ENCODE measurements around the gene NRCAM.
"Not testable (repeated sequence)": the region's sequence is repeated elsewhere in the genome, so short reads cannot be mapped to it uniquely, and the experiment has no call there.

NRCAM gene

DNA sequence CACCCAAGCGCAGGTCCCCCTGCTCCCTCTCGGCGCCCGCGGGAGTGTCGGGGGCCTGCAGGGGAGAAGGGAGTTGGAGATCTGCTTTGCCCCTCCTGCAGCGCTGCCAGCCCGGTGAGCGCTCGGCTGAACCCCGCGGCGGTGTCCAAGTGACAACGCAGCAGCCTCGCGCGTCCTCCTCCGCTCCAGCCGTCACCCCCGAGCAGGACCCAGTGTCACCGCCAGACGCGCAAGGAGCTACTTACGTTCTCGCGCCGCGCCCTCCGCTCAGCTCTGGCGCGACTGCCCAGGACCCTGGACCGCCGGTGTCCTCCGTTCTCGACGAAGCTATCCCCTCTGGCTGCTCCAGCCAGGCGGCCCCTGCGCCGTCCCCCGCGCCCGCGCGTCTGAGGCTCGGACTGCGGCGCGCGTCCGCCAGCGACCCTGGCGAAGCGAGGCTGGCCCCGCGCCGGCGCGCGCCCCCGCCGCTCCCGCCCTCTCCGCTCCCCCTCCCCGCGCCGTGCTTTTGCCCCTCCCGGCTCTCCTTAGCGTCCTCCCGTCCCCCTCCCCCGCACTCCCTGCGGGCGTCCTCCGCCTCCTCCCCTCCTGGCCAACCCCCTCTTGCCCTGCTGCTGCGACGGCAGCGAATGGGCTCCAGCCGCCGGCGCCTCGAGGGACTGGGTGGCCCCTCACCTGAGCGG, at the start of gene NRCAM:
Gene NRCAM, minus strand, starts transcription at position 439 of the 680 bp plus-strand sequence. CDS start 216,372 bp downstream, outside the sequence.
- FAIRE-seq, result no peak

DNA sequence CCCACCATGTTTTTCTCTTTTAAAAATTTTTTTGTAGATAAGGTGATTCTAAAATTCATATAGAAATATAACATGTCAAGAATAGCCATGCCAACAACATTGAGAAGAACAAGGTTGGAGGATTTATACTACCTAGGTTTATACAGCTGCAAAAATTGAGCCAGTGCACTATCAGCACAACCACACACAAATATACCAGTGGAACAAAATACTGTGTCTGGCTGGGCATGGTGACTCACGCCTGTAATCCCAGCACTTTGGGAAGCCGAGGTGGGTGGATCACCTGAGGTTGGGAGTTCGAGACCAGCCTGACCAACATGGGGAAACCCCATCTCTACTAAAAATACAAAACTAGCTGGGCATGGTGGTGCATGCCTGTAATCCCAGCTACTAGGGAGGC, 48.3 kb upstream of the NRCAM start:
- FAIRE-seq, result not testable (repeated sequence)

DNA sequence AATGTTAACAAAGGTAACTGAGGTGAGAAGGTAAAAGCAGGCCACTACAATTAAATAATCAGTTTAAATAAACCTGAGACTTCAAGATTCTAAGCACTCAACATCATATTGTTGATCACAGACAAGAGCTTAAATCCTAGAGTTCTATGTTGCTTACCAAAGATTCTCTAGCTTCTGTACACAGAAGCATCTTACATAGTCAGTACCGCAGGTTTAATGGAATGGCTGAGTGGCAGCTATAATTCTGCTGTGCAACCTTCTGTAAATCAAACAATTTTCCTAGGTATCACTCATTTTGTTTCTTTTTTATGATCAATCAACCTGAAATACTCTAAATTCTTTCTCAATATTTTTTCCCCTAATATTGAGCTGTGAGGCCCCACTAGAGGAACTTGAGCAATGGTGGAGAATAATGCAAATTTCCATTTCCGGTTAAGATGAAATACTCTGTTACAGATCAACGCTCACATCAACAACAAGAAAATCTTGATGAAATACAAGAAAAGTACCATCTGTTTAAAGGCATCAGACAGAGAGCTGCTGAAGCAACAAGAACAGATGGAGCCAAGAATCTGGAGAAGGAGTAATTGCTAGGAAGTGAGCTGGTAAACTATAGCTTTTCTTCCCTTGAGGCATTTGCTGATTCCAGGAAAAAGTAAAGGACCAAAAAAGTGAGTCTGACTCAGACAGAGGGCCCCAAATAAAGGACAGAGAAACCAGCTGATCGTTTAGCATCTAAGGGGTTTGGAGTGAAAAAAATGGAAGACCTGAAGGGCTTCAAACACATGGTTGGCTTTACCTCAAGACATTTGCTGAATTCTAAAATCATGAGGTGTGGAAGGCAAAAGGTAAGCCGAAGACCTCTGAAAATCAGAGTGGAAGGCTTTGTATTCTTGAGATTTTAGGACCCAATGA, 47.1 kb upstream of the NRCAM start:
- FAIRE-seq, result no peak

DNA sequence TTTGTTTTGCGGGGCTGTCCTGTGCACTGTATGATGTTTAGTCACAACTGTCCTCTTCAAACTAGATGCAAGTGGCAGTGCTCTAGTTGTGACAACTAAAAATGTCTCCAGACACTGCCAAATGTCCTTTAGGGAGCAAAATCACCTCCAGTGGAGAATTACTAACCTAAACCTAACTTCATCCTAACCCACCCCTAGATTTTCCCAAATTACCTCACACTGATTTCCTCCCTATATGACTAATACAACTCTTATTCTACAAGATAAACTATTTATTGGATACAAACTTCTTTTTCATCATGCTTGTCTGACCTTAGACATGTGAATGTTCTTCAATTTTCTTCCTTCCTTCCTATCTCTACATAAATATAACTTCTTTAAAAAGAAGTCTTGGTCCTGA, 43.3 kb upstream of the NRCAM start:
- no peak for FAIRE-seq

DNA sequence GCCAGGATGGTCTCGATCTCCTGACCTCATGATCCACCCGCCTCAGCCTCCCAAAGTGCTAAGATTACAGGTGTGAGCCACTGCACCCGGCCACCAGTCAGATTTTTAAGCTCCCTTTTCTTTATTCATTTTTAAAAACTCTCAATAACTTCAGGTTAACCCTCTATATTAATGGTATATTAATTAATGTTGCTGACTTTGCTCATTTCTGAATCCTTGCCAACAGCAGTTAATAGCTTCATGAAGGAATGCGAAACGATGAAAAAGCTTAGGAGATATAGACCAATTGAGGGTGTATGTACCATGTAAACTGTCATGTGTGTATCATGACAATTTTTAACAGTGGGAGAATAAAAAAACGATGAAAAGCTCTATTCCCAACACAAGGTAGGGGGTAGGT, 42.2 kb upstream of the NRCAM start:
- FAIRE-seq, result no peak

DNA sequence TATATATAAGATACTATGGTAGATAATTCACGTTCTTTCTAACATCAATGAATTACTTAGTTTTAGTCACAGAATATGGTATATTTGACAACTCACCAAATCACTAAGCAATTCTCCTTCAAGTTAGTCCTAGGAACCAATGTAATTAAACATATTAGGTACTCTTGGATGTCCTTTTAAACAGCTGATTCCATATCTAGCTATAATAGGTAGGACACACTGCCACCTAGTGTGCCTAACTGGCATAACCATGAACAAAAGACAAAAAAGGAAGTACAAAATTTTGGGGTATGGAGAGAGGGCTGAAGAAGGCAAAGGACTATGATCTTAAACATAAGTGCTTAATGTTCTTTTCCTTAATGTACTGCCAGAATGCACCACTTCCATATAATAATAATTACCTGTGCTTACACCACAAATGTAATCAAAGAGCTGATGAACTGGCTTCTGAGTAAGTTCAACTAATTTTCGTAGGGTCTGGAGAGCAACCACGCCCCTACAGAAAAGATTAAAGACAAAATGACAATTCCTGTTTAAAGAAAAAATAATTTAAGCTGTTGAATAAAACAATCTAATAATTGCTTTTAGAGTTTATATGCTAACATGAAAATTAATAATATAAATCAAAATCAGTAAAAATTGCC, 41.0 kb upstream of the NRCAM start:
- FAIRE-seq, result peak; percentile 83

DNA sequence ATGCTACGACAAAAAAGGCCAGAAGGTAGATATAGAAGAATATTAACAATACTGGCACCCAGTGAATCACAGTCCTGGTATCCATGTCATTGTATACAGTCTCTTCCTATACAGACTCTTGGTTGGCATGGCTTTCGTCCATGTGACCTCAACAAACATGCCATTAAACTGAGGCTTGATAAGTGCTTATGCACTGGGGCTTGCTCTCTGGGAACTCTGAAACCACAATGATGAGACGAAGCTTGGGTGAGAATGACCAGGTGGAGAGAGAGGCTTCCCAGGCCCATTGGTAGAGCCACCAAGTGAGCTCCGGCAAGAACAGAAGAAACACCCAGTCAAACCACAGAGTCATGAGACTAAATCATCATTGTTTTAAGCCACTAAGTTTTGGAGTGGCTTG, 36.5 kb upstream of the NRCAM start:
- no peak for FAIRE-seq

DNA sequence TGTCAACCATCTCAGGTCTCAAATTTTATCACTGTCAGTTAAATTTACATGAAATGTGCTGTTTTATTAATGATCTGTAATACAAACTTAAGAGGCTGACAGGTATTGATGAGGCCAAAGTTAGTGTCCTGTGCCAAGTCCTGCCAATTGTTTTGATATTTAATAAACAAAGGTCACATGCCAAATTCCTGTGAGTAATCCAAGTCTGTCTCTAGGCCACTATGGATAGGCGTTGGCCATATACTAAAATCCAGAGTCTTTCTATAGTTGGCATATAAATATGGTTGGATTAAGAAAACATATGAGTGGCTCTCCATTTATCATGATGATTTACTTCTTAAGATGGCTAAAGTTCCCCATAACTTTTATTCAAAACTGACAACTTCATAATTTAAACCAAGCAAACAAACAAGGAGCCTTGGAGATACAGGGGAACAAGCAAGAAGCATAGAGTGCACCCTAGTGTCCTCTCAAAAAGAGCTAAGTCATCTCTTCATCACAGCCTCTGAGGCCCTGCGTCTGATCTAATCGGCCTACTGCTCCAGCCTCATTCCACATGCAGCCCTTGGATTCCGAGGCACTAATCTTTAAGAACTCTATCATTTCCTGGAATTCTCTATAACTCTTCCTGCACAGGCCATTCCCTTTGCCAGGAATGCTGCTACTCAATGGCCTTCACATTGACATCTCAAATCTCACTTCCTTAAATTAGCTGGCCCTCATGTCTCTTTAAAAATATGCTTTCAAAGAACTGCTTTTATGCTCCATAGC, 32.7 kb upstream of the NRCAM start:
- no peak for FAIRE-seq

DNA sequence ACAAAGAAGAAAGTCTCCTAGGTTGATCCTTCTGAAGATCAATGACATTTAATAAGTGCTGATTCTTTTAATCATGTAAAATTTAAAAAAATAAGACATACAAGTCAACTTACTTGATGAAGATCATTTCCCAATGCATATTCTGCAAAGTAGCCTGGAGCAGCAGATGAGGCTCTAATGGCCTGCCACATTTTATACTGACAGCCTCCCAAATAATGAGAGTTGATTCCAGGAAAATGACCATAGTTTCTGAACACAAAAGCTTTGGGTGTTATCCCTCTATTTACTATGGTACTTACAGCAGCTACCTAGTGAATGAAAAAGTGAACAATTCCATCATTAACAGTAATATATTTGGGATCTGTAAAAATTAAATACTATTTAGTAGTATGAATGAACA, 31.4 kb upstream of the NRCAM start:
- no peak for FAIRE-seq

DNA sequence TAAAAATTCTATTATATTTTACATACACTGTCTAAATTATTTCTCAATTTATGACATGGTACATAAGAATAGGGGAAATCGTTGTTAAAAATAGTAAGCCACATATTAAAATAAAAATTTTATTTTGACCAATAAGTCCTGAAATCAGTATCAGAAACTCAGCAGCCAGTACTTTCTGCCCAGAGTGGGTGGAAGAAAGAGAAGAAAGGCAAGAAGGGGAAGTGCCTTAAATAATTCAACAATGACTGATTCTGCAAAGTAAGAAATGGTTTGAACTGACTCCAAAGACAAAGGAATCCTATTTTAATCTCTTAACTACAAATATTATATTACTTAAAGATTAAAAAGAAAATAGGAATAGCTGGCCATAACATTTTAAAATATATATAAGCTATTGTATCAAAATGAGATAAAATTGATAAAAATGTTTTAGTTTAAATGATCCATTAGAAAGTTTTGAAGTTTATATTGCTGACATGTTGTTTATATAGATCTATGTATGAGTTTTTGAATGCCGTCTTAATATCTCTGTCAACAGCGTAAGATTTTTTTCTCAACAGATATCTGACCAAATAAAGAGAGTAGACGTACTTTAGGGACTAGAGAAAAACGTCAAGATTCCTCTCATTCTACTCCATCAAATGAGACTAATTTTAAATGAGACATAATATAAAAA, 30.2 kb upstream of the NRCAM start:
- no peak for FAIRE-seq

DNA sequence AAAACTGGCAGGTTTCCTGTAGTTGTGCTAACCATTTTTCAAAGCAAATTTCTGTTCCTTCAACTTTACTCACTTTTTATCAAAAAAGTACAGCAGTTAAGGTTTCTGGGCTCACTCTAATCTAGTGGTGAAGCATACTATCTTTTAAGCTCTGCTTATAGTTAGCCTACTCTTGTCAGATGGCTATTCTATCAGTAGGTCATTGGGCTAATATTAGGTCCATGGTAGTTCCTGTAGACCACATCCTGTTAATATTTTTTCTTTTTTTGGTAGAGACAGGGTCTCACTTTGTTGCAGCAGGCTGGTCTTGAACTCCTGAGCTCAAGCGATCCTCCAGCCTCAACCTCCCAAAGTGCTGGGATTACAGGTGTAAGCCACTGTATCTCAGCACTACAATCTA, 27.9 kb upstream of the NRCAM start:
- FAIRE-seq, result no peak

DNA sequence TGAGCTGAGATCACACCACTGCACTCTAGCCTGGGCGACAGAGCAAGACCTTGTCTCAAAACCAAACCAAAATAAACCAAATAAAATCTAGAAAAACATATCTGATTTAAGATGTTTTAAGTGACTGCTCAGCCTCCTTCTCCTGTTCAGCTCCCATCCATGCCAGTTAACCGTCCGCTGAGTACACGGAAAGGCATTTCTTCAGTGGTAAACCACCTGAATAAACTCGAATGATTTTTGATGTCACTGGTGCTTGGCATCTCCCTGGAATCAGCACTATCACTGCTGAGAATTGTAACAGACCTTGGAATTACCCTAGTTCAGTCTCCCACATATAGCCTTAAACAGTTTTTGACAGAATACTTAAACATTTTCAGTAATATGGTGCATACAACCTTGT, 24.1 kb upstream of the NRCAM start:
- no peak for FAIRE-seq

DNA sequence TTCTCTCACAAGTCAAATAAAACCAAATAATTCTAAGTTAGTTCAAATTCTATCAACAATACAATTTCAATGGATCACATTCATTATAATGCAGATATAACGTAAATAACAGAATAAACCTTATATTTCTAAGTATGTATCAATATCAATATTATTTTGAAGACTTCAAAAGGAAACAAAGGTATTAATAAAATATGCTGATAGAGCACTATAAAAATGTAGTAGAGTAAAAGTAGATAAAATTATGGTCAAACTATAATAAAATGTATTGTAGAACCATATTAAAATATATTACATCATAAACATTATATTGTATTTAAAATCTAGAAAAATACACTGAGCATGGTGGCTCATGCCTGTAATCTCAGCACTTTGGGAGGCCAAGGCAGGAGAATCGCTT, 23.5 kb upstream of the NRCAM start:
- no peak for FAIRE-seq

DNA sequence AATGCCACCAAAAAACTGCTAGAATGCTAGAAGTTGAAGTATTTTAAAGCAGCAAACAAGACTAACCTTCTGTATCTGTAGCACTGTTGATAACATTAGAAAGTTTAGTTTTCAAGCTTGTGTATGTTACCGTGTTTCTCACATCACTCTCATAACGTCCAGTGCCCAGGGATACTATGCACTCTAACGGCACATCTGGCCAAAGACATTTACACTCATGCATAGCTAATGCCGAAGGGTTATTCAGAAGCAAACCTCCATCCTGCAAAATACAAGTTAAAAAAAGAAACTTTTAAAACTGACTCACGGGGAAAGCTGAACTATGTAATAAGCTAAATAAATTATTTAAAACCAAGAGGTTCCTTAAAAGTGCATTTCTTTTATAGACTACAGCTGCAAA, 22.9 kb upstream of the NRCAM start:
- no peak for FAIRE-seq

DNA sequence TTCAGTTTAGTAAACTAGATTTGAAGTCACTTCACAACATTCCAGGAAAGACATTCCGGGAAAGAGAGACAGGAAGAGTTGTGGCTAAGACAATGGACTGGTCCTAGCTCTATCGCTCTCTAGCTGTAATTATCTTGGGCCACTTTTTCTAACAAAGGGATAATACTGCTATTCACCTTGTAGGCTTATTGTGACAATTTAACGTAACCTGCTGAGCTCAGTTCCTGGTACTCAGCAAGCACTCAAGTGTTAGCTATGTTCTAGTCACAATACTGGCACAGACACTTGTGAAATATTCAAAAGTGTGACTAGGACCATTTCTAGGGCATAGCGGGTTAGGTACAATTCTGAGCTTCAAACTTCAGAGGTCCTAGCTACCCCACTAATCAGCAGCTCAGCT, 12.0 kb upstream of the NRCAM start:
- FAIRE-seq, result no peak

DNA sequence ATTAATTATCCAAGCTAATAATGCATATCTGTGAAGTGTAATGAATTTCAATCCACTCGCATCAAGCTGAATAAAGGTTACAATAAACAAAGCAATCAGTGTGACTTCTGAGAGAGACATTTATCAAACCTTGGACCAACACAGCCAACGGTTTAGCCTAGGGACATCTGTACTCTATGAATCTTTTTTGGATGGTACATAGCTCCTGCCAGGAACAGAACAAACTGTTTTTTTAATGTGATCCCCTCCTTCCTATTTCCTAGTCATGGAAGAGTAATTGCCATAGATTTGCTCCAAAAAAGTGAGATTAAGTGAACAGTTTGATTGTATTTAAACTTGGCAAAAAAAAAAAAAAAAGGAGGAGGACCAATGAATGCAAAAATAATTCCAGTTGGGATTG, 11.2 kb upstream of the NRCAM start:
- no peak for FAIRE-seq

DNA sequence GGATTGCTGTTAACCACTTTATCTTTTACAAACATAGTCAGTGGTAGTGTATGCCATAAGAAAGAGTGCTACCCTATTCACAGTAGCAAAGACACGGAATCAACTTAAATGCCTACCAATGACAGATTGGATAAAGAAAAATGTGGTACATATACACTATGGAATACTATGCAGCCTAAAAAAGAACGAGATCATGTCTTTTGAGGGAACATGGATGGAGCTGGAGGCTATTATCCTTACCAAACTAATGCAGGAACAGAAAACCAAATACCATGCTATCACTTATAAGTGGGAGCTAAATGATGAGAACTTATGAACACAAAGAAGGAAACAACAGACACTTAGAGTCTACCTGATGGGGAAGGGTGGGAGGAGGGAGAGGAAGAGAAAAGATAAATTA, 10.1 kb upstream of the NRCAM start:
- FAIRE-seq, result not testable (repeated sequence)

DNA sequence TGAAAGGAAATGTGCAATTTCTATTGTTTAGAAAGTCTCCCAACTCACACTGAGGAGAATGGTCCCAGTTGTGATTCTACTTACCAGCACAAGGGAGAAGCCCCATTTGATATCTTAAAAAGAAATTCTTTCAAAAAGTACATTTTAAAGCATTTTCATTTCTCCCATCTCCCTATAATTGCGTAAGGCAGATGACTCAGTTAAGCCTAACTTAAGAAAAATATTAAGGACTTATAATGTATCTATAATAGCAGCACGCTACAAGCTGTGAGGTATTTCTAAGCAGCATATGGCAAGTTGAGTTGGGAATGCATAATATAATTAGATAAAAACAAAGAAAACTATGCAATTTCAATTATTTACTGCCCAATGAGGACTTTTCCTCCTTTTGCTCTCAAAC, 8.5 kb upstream of the NRCAM start:
- no peak for FAIRE-seq

DNA sequence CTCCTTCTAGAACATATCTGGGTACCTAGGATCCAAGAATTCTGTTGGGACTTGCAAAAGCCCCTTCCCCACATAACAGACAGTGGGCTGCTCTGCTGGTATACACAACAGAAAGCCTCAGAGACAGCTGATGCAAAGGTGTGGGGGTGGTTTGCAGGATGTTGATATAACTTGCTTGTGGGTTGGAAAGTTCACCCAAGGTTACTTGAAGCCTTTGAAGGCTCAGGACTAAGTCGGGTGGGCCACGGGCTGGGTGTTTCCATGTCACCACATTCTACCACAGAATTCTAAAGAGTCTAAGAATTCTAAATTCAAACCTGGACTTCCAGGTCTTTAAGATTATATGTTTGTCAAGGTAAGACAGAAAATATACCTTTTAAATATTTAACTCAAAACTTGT, 7.4 kb upstream of the NRCAM start:
- FAIRE-seq, result no peak

DNA sequence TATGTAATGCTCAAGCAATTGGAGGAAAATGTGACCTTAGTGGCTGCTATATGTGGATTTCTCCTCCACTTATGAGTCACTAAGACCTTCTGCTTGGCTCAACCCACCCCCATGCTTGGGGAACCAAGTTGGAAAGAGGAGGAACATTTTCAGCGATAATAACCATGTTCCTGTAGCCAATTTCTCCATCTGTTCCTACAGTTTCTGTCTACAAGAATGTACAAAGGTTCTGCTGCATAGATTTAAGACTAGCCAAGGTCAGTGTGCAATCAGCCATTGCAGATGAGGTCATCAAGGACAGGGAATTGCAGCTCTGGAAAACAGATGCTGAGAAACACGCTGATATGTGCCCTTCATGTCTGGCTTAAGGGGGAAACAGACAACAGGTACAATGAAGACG, 5.6 kb upstream of the NRCAM start:
- no peak for FAIRE-seq

DNA sequence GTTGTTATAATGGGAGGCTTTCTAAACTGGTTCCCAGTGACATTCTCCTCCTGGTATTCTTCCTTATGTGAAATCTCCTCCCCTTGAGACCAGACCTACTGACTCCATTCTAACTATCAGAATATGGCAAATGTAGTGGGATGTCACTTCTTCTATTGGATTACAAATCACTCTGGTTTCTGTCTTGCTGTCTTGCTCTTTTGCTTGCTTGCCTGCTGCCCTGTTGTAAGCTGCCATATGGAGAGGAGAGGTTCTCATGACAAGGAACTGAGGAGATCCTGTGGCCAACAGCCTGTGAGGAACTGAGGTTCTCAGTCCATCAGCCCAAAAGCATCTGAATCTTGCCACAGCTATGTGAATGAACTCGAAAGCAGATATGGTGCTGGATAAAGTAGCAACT, 4.7 kb upstream of the NRCAM start:
- FAIRE-seq, result no peak

DNA sequence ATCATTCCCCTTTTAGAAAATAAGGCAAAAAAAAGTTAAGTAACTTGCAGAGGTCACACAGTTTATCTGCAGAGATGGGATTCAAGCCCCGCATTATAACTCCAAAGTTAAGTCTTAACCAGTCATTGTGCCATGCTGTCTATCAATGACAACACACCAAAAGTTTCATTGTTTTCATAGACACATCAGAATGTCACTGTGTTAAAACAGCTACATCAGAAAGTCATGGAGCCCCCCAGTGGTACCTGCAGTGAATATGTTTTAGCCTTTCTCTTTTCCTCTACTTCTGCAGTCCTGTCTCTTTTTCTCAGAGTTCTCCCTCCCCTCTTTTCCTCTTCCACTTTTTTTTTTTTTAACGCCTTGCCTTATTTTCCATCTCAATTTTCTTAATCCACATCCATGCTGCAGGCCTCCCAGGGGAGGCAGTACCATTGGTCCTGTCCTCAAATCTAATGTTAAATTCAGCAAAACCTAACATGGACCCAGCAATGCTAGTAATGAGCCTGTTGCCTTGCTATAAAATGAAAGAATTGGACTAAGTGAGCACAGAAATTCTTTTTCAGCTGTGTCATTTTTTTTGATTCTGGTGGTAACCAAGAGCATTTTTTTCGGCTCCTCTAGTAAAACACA, 3.8 kb upstream of the NRCAM start:
- FAIRE-seq, result no peak

Measured in TTC549 (cell line).